Osteocyte (in vitro differentiated cells): ENCODE data around the gene PCDHGA9. TPM values are rescaled to one million over a fixed set of nuclear protein-coding genes. Genes with fewer than 3 reads are reported as not detected.

Experiments used
- DNase-seq: peaks from one replicate; pipeline ENCODE4 v3.0.0; 2021; ENCODE audit warnings: mixed read lengths; ENCODE audit not compliant: unreplicated experiment; ENCODE audit errors: extremely low spot score
- H3K27ac Mint-ChIP-seq: one replicate; pipeline ENCODE4 v1.8.0; 2021; ENCODE audit warnings: mild to moderate bottlenecking, mixed read lengths; ENCODE audit not compliant: unreplicated experiment
- H3K27me3 Mint-ChIP-seq: one replicate; pipeline ENCODE4 v1.8.0; 2021; ENCODE audit warnings: mixed read lengths; ENCODE audit not compliant: unreplicated experiment
- H3K36me3 Mint-ChIP-seq: one replicate; pipeline ENCODE4 v1.8.0; 2021; ENCODE audit warnings: mixed read lengths; ENCODE audit not compliant: unreplicated experiment
- H3K4me1 Mint-ChIP-seq: one replicate; pipeline ENCODE4 v1.8.0; 2021; ENCODE audit warnings: mixed read lengths; ENCODE audit not compliant: unreplicated experiment
- H3K4me3 Mint-ChIP-seq: one replicate; pipeline ENCODE4 v1.8.0; 2021; ENCODE audit warnings: mild to moderate bottlenecking, moderate library complexity, mixed read lengths; ENCODE audit not compliant: unreplicated experiment
- H3K9me3 Mint-ChIP-seq: one replicate; pipeline ENCODE4 v1.8.0; 2021; ENCODE audit warnings: mixed read lengths; ENCODE audit not compliant: unreplicated experiment
- CTCF ChIP-seq: fragments of 200-600 bp; sonication (generic); IDR thresholded peaks from 2 replicates; pipeline ENCODE4 v1.5.0; 2021; ENCODE audit warnings: antibody characterized with exemption, mild to moderate bottlenecking, moderate library complexity
- total RNA-seq: library from RNA; stranded (reverse); gene quantifications from 2 replicates; pipeline ENCODE4 v1.2.1, GENCODE V29; 2021

Gene PCDHGA9
- total RNA-seq, 1 donor from 2014 or later = 1.9 TPM

- Mint-ChIP-seq H3K4me1 (no peaks in the 10 kb centered on the region), H3K36me3 (peaks cover 63% of the 10 kb centered on the region), H3K9me3 (peaks cover 36% of the 10 kb centered on the region), H3K27ac (no peak within 1 kb of the TSS), H3K27me3 (no peaks in the 10 kb centered on the region), H3K4me3 (no peak within 1 kb of the TSS)
- no peak for DNase-seq
- no peak for TF ChIP-seq CTCF
Measured at GRCh38 chr5:141420855-141421488, 18.4 kb downstream of the PCDHGA9 start, which contains the start of gene PCDHGA11. PCDHGA11 (plus strand) TSS chr5:141421051; CDS start chr5:141421228, 177 bp downstream.

- H3K36me3 Mint-ChIP-seq = peaks cover 62% of the 10 kb centered on the region
- TF ChIP-seq CTCF = no peak
- H3K4me3 Mint-ChIP-seq = no peak overlapping the region
- no peak overlapping the region for H3K27ac Mint-ChIP-seq
- no peaks in the 10 kb centered on the region for H3K4me1 Mint-ChIP-seq
- H3K9me3 Mint-ChIP-seq = peaks cover 32% of the 10 kb centered on the region
- DNase-seq = no peak
- H3K27me3 Mint-ChIP-seq = no peaks in the 10 kb centered on the region
Measured at GRCh38 chr5:141421489-141421855, 18.9 kb downstream of the PCDHGA9 start.

GRCh38 chr5:141422742-141423291, 20.2 kb downstream of the PCDHGA9 start:
- no peaks in the 10 kb centered on the region for H3K27me3 Mint-ChIP-seq
- TF ChIP-seq CTCF = no peak
- H3K4me3 Mint-ChIP-seq = no peak overlapping the region
- no peak overlapping the region for H3K27ac Mint-ChIP-seq
- peaks cover 61% of the 10 kb centered on the region for H3K36me3 Mint-ChIP-seq
- DNase-seq = no peak
- H3K9me3 Mint-ChIP-seq = peaks cover 37% of the 10 kb centered on the region
- no peaks in the 10 kb centered on the region for H3K4me1 Mint-ChIP-seq

- Mint-ChIP-seq H3K27me3 (no peaks in the 10 kb centered on the region), H3K36me3 (peaks cover 58% of the 10 kb centered on the region), H3K27ac (no peak overlapping the region), H3K9me3 (peaks cover 31% of the 10 kb centered on the region), H3K4me1 (no peaks in the 10 kb centered on the region), H3K4me3 (no peak overlapping the region)
- DNase-seq = no peak
- no peak for TF ChIP-seq CTCF
Measured at GRCh38 chr5:141427783-141428426, 25.3 kb downstream of the PCDHGA9 start.

- no peak for TF ChIP-seq CTCF
- Mint-ChIP-seq H3K9me3 (peaks cover 24% of the 10 kb centered on the region), H3K4me3 (no peak within 1 kb of the TSS), H3K27me3 (no peaks in the 10 kb centered on the region), H3K4me1 (no peaks in the 10 kb centered on the region), H3K36me3 (peaks cover 51% of the 10 kb centered on the region), H3K27ac (no peak within 1 kb of the TSS)
- DNase-seq = no peak
Measured at GRCh38 chr5:141430332-141431113, 27.9 kb downstream of the PCDHGA9 start, which contains the start of gene PCDHGA12. PCDHGA12 (plus strand) TSS chr5:141430507; CDS start chr5:141430760, 253 bp downstream.
